RPMI7951 (cell line): Measurements from ENCODE around the gene NANOS2. TPM values are rescaled to one million over a fixed set of nuclear protein-coding genes. Genes with fewer than 3 reads are reported as not detected.
A peak's percentile ranks its signal among the peaks of the same experiment; 100 is the strongest.

ENCODE experiments used
- DNase-seq: peaks from one replicate; pipeline ENCODE4 v3.0.0-alpha.2; 2012; ENCODE audit warnings: low read depth
- total RNA-seq: library from RNA; depleted of rRNA; stranded (reverse); fragments of >200 nt; shearing (Covaris generic); gene quantifications from 2 replicates; pipeline ENCODE4 v1.2.3, GENCODE V29; 2014

The NANOS2 gene
- total RNA-seq, 1 experiment from 2014 or later = not detected

DNA sequence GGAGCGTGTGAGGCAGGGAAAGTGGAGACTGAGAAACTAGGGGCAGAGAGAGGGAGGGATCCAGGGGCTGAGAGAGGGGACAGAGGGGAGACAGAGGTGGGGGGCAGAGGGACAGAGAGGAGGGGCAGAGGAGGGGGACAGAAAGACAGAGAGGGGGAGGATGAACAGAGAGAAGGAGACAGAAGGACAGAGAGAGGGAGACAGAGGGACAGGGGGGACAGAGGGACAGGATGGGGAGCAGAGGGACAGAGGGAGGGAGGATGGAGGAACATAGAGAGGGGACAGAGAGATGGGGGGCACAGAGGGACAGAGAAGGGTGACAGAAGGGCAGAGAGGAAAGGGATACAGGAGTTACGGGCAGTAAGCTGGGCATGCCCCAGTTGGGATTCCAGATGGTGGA lies 14.7 kb upstream of the NANOS2 start:
- DNase-seq = no peak

DNA sequence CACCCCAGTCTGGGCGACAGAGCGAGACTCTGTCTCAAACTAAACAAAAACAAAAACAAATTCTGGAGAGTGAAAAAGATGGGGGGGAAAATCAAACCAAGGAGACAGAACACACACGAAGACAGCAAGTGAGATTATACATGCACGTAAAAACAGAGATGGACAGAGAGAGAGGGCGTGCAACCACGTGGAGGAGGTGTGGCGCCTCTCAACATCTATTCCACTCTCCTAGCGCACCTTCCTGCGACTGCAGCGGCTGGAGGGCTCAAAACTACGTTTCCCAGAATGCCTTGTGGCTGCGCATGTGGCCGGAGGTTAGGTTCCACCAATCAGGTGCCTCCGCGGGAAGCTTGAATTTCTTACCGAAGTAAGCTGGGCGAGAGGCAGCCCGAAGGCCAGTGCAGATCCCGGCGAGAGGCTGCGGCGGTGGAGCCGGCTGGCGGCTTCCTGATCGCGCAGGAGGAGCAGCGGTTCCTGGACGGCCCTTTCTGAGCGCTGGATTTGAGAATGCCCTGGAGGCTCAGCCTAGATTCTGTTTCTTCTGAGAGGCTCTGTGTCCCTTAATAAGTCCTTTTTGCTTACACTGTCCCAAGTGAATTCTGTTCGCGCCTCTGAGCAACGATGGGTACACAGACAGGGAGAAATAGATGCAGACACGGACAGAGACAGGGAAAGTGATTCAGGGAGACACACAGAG lies 13.1 kb upstream of the NANOS2 start:
- peak; percentile 88 for DNase-seq

DNA sequence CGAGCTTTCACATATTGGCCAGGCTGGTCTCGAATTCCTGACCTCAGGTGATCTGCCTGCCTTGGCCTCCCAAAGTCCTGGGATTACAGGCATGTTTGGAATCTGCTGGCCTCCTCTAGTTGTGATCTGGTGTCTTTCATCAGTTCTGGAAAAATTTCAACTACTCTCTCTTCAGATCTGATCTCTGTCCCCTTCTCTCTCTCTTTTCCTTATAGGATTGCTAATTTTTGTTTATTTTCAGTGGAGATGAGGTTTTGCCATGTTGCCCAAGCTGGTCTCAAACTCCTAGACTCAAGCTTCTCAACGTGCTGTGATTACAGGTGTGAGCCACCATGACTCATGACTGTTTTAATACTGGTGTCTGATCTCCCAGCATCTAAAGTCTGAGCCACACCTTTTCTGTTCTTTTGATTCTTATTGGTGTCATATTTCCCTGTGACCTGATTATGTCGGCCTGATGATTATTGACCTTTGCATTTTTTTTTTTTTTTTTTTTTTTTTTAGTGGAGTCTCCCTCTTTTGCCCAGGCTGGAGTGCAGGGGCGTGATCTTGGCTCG lies 10.4 kb upstream of the NANOS2 start:
- DNase-seq = no peak

DNA sequence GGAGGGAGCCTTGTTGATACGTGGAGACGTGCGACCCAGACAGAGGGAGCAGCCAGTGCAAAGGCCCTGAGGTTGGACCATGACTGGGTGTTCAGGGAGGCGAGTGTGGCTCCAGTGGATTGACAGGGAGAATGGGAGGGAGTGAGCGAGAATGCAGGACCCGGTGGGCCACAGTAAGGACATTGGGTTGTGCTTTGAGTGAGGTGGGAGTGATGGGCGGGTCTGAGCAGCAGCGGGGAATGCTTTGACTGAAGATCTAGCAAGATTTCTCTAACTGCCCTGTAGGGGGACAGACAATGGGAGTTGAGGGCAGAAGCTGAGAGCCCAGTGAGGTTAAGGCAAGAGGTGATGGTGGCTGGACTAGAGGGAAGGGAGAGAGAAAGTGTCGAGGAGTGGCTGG lies 7.7 kb upstream of the NANOS2 start:
- peak; percentile 24 for DNase-seq

DNA sequence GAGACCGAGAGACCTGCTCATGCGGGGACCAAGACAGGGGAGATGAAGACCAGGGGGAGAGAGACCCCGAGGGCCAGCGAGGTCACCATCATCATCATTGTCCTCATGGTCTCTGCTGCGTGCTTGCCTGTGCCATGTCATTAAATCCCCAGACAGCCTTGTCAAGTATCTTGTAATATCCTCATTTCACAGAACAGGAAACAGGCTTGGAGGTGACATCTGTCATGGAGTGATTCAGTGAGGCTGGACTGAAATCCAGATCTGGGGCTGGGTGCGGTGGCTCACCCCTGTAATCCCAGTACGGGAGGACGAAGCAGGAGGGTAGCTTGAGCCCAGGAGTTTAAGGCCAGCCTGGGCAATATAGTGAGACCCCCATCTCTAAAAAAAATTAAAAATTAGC lies 5.9 kb upstream of the NANOS2 start:
- no peak for DNase-seq

DNA sequence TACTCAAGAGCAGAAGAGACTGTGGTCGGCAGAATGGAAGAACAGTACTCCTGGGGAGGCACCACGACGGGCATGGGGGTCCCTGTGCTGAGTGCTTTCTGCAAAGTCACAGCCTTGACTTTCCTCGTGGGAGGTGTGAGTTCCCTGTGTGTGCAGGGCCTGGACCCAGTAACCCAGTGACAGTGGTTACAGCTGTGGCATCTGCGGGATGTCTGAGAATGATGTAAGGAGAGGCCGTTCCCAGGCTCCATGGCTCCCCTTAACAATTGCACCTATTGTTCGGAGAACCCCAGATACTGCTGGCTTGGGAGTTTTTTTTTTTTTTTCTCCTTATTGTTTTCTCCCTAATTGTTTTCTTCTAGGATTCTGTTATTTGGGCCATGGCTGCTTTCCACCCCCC lies 5.1 kb upstream of the NANOS2 start:
- DNase-seq = no peak

DNA sequence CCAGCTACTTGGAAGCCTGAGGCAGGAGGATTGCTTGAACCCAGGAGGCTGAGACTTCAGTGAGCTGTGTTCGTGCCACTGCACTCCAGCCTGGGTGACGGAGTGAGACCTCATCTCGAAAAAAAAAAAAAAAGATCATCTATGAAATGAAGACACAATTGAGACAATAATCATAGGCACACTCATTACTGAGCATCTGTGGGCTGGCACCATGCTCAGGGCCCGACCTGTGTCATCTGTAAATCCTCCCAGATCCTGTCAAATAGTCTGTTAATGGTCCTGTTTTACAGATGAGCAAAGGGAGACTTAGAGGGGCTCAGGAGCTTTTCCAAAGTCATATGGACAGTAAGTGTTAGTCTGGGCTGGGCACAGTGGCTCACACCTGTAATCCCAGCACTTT lies 4.1 kb upstream of the NANOS2 start:
- DNase-seq = no peak

DNA sequence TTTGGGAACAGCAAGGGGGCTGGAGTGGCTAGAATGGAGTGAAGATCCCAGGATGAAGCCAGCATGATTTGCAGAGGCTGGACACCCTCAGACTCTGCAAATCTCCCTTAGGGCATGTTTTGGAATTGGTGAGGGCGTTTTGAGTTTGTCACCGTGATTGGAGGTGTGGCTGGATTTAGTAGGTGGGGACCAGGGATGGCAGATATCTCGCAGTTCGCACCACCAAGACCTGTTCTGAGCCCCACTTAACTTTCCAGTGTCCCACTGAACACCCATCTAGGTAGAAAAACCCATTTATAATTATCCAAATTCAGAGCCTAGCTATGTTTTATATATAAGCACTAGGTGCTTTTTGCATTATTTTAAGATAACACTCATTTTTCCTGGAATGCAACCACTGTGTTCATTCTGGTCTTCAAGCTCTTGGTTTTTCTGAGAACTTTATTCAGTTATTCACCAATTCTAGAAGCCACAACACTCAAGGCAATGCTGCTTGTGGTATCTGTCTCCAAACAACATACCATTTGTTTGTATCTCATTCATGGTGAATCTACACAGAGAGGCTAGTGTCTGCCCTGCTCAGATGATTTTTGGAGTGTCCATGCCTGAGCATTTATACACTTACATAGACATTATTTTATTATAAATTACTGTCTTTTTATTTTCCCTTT lies 3.0 kb upstream of the NANOS2 start:
- peak; percentile 24 for DNase-seq

DNA sequence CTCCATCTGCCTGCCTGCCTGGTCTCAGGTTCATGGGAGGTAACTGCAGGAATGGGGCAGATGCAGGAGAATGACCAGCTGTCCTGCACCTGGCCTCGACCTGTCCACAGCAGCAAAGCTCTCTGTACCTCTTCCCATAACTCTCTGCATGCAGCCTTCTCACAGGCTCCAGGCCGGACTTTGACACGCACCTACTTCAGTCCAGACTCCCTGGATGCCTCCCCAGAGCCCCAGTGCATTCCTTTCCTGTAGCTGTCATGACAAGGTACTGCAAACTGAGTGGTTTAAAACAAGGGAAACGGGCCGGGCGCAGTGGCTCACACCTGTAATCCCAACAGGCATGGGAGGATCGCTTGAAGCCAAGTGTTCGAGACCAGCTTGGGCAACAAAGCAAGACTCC lies 3.3 kb downstream of the NANOS2 start:
- DNase-seq = no peak

DNA sequence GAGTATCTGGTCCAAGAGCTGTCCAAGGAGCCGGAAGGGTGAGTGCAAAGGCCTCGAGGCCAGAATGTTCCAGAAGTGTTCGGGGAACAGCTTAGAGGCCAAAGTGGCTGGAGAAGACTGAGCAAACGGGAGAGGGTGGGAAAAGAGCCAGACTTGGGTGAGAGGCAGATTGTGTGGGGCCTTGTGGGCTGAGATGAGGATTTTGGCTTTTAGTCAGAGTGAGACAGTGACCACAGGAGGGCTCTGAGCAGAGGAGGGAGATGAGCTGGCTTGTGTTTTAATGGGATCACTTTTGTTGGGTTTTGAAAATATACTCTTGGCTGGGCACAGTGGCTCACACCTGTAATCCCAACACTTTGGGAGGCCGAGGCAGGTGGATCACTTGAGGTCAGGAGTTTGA lies 5.6 kb downstream of the NANOS2 start:
- peak; percentile 42 for DNase-seq

DNA sequence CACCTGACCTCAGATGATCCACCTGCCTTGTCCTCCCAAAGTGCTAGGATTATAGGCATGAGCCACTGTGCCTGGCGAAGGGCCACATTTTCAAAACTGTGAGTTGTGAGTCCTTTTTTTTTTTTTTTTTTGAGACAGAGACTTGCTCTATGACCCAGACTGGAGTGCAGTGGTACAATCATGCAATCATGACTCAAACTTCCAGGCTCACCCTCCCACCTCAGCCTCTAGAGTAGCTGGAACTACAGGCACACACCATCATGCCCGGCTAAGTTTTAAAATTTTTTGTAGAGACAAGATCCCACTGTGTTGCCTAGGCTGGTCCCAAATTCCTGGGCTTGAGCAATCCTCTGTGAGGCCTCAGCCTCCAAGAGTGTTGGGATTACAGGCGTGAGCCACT lies 8.4 kb downstream of the NANOS2 start:
- DNase-seq = peak; percentile 18

DNA sequence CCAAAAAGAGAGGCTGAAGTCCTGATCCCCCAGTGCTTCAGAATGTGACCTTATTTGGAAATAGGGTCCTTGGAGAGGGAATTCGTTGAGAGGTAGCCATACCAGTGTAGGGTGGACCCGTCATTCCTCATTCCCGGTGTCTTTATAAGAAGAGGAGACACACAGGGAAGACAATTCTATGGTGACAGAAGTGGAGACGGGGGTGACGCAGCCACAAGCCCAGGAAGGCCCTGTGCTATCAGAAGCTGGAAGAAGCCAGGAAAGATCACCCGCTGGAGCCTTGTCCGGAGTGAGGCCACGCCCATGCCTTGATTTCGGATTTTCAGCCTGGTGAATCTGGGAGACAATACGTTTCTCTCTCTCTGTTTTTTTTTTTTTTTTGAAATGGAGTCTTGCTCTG lies 9.6 kb downstream of the NANOS2 start:
- no peak for DNase-seq

DNA sequence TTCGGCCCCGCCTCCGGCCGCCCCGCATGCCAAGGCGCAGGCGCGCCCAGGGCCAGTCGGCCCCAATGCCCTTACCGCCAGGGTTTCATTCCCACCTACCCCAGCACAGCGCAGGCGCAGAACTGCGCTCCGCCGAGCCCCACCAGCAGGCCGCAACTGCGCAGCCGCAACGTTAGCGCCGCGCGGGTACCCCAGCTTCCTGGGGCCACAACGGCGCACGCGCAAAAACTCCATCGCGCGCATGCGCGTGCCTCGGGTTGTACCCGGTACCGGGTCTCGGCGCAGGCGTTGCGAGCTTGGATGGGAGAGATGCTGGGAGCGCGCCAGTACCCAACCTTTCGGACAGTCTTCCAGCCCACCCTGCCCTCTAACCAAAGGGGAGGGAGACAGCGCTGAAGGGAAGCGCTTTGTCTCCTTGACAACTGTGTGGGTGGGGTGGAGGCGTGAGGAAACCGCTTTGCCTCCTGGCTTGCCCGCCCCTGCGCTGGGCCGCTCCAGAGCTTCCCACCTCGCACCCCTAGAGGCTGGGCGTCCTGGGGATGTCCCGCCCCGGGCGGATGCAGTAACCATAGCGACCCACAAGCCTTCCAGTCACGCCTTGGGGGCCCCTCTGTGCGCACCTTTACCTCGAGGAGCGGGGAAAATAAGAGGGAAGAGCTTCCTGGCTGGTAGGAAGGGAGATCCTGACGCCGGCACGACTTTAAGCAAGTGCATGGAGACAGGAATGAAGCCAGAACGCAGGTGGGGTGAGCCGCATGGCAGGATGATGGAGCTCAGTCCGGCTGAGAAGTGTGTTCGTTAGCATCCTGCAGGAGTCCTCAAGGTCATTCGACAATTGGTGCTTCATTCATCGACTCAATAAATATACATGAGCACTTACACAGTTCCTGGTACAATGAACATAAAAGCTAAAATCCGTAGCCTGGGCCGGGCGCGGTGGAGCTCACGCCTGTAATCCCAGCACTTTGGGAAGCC lies 11.6 kb downstream of the NANOS2 start:
- DNase-seq = peak; percentile 94

DNA sequence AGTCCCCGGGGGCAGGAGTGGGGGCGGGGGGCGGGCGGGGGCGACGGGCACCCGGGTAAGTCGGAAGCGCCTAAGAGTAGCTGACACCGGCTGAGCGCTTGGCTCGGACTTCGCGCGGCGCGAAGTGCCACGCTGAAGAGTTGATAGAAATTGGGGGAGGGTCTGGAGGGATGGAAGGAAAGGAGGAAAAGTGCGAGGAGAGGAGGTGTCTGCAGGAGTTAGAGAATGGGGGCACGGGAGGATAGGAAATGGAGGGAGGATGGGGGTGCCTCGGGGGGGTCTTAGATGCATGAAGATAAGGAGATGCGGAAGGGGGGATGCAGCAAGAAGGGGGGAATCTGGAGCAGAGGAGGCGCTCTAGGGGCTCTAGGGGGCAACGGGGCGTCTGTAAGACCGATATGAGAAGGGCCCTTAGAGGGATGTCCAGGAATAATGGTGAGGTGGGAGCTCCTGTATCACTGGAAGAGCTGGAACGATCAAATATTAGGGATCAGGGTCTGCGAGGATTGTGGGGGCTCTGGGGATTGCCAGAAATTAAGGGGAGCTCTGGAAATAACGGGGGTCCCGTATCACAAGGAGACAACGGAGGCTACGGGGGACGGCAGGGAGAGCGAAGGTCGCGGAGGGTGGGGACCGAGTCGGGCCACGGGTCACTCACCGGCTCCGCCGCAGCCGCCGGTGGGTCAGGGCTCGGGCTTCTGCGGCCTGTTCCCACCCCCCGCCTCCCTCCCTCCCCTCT lies 12.5 kb downstream of the NANOS2 start, which contains the start of gene MYPOP:
Gene MYPOP (minus strand): TSS at position 702 of the 739 bp plus-strand sequence. CDS start 840 bp downstream, outside the sequence.
- no peak for DNase-seq

DNA sequence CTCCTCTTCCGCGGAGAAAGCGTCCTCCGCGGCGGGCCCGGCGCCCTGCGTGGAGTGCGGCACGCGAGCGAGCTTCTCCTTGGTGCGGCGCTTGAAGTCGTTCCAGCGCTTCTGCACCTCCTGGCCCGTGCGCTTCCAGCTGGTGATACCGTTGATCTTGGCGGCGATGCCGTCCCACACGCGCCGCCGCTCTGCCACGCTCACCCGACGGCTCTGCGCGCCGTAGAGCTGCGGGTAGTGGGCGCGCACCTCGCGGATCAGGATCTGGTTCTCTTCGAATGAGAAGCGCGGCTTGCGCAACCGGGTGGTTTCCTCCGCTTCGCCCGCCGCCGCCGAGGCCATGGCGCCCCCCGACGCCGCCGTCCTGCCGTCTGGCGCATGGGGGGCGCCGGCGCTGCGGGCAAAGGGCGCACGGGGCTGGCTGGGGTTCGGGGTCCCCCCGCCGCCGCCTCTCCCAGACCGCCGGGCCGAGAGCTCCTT lies 13.1 kb downstream of the NANOS2 start:
- DNase-seq = no peak

DNA sequence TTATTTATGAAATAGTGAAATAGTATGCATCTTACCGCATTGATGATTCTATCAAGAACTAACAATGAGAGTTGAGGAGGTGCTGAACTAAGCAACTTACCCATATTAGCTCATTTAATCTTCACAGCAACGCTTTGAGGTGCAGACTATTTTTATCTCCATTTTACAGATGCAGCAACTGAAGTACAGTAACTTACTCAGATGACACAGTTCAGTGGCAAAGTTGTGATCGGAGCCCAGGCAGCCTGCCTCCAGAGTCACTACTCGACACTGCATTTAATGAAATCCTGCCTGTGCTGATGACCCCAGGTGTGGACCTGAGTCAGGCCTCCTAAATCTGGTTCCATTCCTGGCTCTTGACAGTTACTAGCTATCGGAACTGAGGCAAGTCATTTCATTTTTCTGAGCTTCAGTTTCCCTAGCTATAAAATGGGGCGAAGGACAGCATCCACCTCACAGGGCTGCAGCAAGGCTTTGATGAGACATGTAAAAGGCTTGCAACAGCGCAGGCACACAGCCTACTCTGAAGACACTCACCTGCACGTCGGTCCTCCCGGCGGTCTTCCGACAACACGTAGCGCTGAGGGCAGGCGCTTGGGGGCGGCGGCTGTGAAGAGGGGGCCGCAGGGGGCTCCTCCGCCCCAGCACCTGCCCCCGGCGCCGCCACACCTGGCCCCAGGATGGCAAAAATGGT lies 13.7 kb downstream of the NANOS2 start:
- no peak for DNase-seq

DNA sequence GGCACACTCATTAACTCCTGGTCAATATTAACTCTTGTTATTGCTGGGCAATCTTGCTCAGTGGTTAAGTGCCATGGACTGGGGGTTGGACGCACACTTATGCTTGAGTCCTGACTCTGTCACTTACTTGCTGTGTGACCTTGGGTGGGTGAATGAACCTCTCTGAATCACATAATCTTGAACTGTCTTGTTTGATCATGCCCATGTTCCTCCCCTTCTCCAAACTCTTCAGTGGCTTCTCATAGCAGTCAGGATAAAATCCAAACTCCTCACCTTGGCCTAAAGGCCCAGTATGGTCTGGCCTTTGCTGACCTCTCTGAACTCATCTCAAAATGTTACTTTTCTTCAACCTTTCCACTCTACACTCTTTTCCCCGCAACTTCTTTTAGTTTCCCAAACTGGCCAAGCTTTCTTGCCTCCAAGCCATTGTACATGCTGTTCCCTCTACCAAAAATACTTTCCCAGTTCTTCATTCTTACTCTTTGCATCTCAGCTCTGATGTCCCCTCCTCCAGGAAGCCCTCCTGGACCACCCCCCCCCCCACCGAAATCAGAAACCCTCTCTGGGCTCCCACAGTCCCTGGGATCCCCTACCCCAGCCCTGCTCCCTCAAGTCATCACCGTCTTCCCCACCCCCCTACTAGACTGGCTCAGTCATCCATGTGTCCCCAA lies 14.5 kb downstream of the NANOS2 start:
- DNase-seq = no peak

DNA sequence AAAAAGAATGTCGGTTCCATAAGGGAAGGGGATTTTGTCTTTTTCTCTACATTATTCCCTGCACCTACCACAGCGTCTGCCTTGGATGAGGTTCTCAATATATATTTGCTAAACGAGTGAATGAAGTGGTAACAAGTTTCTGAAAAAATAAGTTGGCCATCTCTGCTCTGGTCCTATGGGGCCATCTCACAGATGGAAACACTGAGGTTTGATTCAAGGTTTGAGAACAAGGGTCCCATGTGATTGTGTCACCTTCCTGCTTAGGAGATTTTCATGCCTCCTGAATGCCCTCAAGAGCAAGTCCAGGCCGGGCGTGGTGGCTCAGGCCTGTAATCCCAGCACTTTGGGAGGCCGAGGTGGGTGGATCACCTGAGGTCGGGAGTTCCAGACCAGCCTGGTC lies 15.3 kb downstream of the NANOS2 start:
- DNase-seq = no peak

DNA sequence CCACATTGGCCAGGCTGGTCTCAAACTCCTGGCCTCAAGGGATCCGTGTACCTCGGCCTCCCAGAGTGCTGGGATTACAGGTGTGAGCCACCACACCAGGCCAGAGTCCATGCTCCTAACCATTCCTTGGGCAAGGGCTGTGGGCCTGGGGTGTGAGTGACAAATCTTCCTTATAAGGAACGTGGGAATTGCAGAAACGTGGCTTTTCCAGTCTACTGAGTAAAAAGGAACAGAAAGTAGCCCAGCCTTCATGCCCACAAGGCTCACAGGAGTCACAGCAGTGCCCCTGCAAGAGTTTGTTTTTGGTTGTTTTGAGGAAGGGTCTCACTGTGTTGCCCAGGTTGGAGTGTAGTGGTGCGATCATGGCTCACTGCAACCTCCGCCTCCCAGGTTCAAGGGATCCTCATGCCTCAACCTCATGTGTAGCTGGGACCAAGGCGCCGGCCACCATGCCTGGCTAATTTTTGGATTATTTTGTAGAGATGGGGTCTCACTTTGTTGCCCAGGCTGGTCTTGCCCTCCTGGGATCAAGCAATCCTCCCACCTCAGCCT lies 17.2 kb downstream of the NANOS2 start:
- DNase-seq = no peak
